Spinal cord (tissue), 10 donors: ENCODE measurements around the gene HNRNPM. TPM values are rescaled to one million over a fixed set of nuclear protein-coding genes. Genes with fewer than 3 reads are reported as not detected.

Experiments used
- DNase-seq, 6 donors: peaks; one replicate each; pipeline versions ENCODE4 v3.0.0 to v3.0.0-alpha.2; 2013 to 2015; ENCODE audit warnings: low spot score in 6 of 6, low read depth in 4 of 6
- H3K27ac ChIP-seq: one replicate; pipeline ENCODE4 v1.5.1; 2013; ENCODE audit warnings: low read depth, low read length, control low read depth
- H3K27me3 ChIP-seq: one replicate; pipeline ENCODE4 v1.6.1; 2013; ENCODE audit warnings: low read length; ENCODE audit not compliant: control insufficient read depth, insufficient read depth
- H3K36me3 ChIP-seq: one replicate; pipeline ENCODE4 v1.6.1; 2013; ENCODE audit warnings: low read length; ENCODE audit not compliant: control insufficient read depth, insufficient read depth
- H3K4me1 ChIP-seq: one replicate; pipeline ENCODE4 v1.6.1; 2013; ENCODE audit warnings: low read length; ENCODE audit not compliant: control insufficient read depth, insufficient read depth
- H3K4me3 ChIP-seq: one replicate; pipeline ENCODE4 v1.5.1; 2013; ENCODE audit warnings: low read depth, low read length, control low read depth
- H3K9me3 ChIP-seq: one replicate; pipeline ENCODE4 v1.6.1; 2013; ENCODE audit warnings: low read length; ENCODE audit not compliant: control insufficient read depth, insufficient read depth
- WGBS: methylation state at CpG from one replicate; pipeline ENCODE4 v1.1.5; 2013; ENCODE audit warnings: missing lambda C conversion rate; ENCODE audit not compliant: insufficient coverage; 5-methylcytosine and 5-hydroxymethylcytosine counted together
- polyA plus RNA-seq, 2 donors: library from polyadenylated mRNA; unstranded; fragments of 120-200 nt; gene quantifications; one replicate each; pipeline ENCODE4 v1.2.1, GENCODE V29; 2013; ENCODE audit not compliant: insufficient read length in 2 of 2
- total RNA-seq, 2 donors: library from RNA; depleted of rRNA in 1 of 2; stranded (reverse); fragments of 120-200 nt in 1 of 2; fragments of >200 nt in 1 of 2; gene quantifications; one replicate each; pipeline versions ENCODE4 v1.2.3 to v1.2.4, GENCODE V29; 2013 to 2014
- donor health status: healthy.

The HNRNPM gene
- total and polyA plus RNA-seq, 4 donors, result 54.8 to 258 (median 150) TPM

DNA sequence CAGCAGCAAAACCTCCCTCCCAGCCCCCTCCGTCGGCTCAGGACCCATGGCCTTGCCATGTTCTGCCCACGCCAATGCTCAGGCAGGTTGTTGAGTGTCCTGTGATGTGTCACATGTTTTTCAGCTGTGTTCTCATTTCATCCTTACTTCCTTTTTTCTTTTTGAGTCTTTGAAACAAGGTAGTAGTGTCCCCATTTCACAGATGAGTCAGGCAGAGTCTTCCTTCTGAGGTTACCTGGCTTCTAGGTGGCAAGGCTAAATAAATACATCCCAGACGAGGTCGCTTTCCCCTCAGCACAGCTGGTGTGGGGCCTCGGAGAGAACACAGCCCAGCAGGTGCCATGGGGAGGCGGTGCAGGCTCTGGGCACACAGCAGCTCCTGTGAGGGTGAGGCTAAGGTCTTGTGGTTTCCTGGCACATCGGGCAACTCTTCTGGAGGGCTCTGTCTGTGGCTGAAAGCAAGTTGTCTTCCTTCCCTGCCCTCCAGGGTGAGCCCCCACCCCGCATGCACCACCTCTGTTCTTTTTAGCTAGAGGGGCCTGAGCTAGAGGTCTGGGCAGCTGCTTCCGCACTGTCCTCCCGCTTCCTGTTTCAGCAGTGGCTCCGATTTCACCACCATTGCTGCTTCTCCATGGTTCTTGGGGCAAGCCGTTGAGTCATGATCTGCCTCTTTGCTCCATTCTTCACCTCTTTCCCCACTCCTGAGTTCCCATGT lies 42.5 kb downstream of the HNRNPM start:
- Histone ChIP-seq H3K36me3 (peaks cover 86% of the 10 kb centered on the region), H3K4me3 (no peak overlapping the region), H3K9me3 (no peaks in the 10 kb centered on the region), H3K27me3 (no peaks in the 10 kb centered on the region), H3K27ac (no peak overlapping the region), H3K4me1 (peaks cover 16% of the 10 kb centered on the region)
- 72% methylated on average over 9 of the region's 13 CpGs for WGBS
- no peak for DNase-seq

DNA sequence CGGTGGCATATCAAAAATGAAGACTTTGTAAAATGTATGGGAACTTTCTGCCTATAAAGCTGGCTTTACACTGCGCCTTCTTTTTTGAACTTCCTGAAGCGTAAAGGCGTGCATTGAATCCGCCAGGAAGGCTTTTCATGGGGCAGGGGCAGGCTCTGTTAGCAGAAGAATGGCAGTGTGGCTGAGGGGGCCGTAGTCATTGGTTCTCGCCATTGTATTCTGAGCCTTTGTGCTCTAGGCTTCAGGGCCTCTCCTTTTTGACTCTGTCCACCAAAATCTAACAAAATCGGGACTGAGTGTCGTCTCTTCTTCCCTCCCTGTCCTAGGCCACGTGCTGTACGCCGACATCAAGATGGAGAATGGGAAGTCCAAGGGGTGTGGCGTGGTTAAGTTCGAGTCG lies 43.6 kb downstream of the HNRNPM start:
- Histone ChIP-seq H3K27me3 (no peaks in the 10 kb centered on the region), H3K9me3 (no peaks in the 10 kb centered on the region), H3K27ac (no peak overlapping the region), H3K36me3 (peaks cover 80% of the 10 kb centered on the region), H3K4me3 (no peak overlapping the region), H3K4me1 (peaks cover 16% of the 10 kb centered on the region)
- 31% methylated on average over 8 of the region's 15 CpGs for WGBS
- no peak for DNase-seq

- Histone ChIP-seq H3K27ac (no peak overlapping the region), H3K27me3 (no peaks in the 10 kb centered on the region), H3K9me3 (no peaks in the 10 kb centered on the region), H3K36me3 (peaks cover 70% of the 10 kb centered on the region), H3K4me1 (peaks cover 16% of the 10 kb centered on the region), H3K4me3 (no peak overlapping the region)
- DNase-seq, result no peak
- 85% methylated on average over 19 of the region's 25 CpGs for WGBS
These were observed 45.0 kb downstream of the HNRNPM start for GRCh38 chr19:8489561-8490394.

- Histone ChIP-seq H3K27me3 (no peaks in the 10 kb centered on the region), H3K9me3 (no peaks in the 10 kb centered on the region), H3K36me3 (peaks cover 64% of the 10 kb centered on the region), H3K27ac (no peak overlapping the region), H3K4me3 (no peak overlapping the region), H3K4me1 (peaks cover 16% of the 10 kb centered on the region)
- 90% methylated on average over 19 of the region's 24 CpGs for WGBS
- DNase-seq, result no peak
These were observed 45.6 kb downstream of the HNRNPM start for GRCh38 chr19:8490395-8490760.

DNA sequence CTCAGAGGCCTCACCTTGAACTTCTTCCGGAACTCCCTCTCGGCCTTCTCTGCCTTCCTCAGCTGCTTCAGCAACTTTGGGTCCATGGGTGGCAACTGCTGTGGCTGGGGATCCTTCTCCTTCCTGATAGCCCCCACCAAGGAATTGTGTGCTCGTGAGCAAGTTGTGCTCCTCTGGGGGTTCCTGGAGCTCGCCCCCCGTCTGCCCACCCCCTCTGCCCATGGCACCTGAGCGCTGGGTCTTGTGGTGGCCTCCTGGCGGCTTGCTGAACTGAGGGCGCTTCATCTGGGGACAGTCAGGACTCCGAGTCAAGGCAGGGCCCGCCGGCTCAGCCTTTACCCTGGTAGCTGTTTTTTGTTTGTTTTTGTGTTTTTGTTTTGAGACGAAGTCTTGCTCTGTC lies 46.1 kb downstream of the HNRNPM start:
- 87% methylated on average over 11 of the region's 12 CpGs for WGBS
- Histone ChIP-seq H3K4me3 (no peak overlapping the region), H3K9me3 (no peaks in the 10 kb centered on the region), H3K36me3 (peaks cover 59% of the 10 kb centered on the region), H3K27me3 (no peaks in the 10 kb centered on the region), H3K27ac (no peak overlapping the region), H3K4me1 (peaks cover 16% of the 10 kb centered on the region)
- DNase-seq, result no peak

DNA sequence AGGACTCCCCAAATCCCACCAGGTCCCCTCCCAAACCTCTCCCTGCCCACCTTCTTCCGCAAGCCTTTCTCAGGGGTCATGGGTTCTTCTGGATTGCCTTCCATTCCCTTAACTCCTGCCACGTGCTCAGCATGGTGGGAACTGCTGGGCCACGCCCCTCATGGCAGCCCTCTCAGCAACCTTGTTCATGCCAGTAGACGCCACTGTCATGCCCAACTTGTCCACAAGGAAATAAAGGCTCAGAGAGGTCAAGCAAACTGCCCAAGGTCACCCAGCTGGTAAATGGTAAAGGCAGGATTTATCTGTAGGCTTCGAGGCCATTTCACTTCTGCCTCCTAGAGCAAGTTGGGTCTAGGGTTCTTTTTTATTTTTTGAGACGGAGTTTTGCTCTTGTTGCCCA lies 46.8 kb downstream of the HNRNPM start:
- Histone ChIP-seq H3K27me3 (no peaks in the 10 kb centered on the region), H3K4me3 (no peak overlapping the region), H3K4me1 (peaks cover 14% of the 10 kb centered on the region), H3K36me3 (peaks cover 52% of the 10 kb centered on the region), H3K27ac (no peak overlapping the region), H3K9me3 (no peaks in the 10 kb centered on the region)
- WGBS, result 90% methylated on average over 5 of the region's 6 CpGs
- no peak for DNase-seq

DNA sequence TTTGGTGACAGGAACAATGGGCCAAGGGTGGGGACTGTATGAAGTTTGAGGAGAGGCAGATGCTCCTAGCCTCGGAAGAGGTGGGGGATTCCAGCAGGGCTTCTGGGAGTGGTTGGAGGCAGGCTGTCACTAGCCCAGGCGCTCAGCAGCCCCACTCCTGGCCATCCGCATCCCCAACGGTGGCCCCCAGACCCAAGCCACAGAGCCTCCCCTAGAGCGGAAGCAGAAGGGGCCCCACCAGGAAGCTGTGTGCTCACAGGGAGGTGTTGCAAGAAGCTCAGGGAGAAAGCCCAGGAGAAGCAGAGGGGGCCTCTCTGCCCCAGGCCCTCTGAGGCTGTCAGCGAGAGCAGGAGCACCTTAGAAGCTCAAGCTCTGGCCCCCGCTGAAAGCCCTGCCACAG lies 49.4 kb downstream of the HNRNPM start:
- WGBS, result 63% methylated on average over 5 of the region's 7 CpGs
- Histone ChIP-seq H3K9me3 (no peaks in the 10 kb centered on the region), H3K27ac (no peak overlapping the region), H3K27me3 (no peaks in the 10 kb centered on the region), H3K4me1 (peaks cover 6% of the 10 kb centered on the region), H3K36me3 (peaks cover 38% of the 10 kb centered on the region), H3K4me3 (no peak overlapping the region)
- no peak for DNase-seq

DNA sequence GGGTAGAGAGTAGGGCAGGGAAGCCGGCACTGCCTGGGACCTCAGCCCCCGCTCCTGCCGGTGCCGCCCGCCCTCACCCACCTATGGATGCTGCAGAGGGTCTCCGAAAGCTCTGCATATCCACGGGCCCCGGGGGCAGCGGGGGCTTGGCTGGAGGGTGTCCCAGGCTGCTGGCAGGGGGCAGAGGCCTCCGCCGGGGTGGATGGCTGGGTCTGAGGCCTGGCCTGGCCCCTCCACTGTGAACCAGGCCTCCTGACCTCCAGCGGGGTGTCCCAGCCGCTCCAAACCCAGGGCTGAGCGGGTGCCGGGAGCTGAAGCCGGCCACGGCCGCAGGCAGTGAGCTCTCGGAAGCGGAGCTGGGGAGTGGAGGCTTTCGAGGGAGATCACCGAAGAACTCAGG lies 53.5 kb downstream of the HNRNPM start:
- no peak for DNase-seq
- Histone ChIP-seq H3K4me1 (no peaks in the 10 kb centered on the region), H3K9me3 (no peaks in the 10 kb centered on the region), H3K4me3 (no peak overlapping the region), H3K27me3 (no peaks in the 10 kb centered on the region), H3K36me3 (peaks cover 16% of the 10 kb centered on the region), H3K27ac (no peak overlapping the region)
- WGBS, result 91% methylated on average over 21 of the region's 22 CpGs

GRCh38 chr19:8499048-8499833 lies 54.5 kb downstream of the HNRNPM start:
- no peaks in the 10 kb centered on the region for H3K4me1 ChIP-seq
- DNase-seq, result no peak
- peaks cover 13% of the 10 kb centered on the region for H3K36me3 ChIP-seq
- H3K27ac ChIP-seq, result no peak overlapping the region
- H3K27me3 ChIP-seq, result no peaks in the 10 kb centered on the region
- no peaks in the 10 kb centered on the region for H3K9me3 ChIP-seq
- H3K4me3 ChIP-seq, result no peak overlapping the region
- WGBS, result 68% methylated on average over 37 of the region's 41 CpGs
